Natural killer cell (primary cell): ENCODE results near the gene RAD54L2. TPM values are rescaled to one million over a fixed set of nuclear protein-coding genes. Genes with fewer than 3 reads are reported as not detected.

Experiments used
- ATAC-seq, 3 donors: fragments of 150-1000 bp in 2 of 3; fragments of 200-7000 bp in 1 of 3; cut with Tn5 transposase; 1 replicate in 1 of 3; 2 replicates in 2 of 3; pipeline ENCODE4 v1.10.0; 2021; ENCODE audit warnings: mild to moderate bottlenecking in 2 of 3, moderate library complexity in 2 of 3
- DNase-seq, 2 donors: peaks; one replicate each; pipeline versions ENCODE4 v3.0.0 to v3.0.0-alpha.2; 2013 to 2021; ENCODE audit warnings: mixed read lengths in 1 of 2
- H3K27ac ChIP-seq: one replicate; pipeline ENCODE4 v1.5.1; 2013; ENCODE audit warnings: mild to moderate bottlenecking, low read length
- H3K27me3 ChIP-seq: one replicate; pipeline ENCODE4 v1.6.1; 2013; ENCODE audit warnings: low read length; ENCODE audit not compliant: control insufficient read depth, insufficient read depth
- H3K36me3 ChIP-seq: one replicate; pipeline ENCODE4 v1.6.1; 2013; ENCODE audit warnings: low read length; ENCODE audit not compliant: control insufficient read depth, insufficient read depth
- H3K4me1 ChIP-seq: one replicate; pipeline ENCODE4 v1.6.1; 2013; ENCODE audit warnings: low read length; ENCODE audit not compliant: control insufficient read depth, insufficient read depth
- H3K4me3 ChIP-seq: one replicate; pipeline ENCODE4 v1.5.1; 2013; ENCODE audit warnings: low read length
- H3K9me3 ChIP-seq: one replicate; pipeline ENCODE4 v1.6.1; 2013; ENCODE audit warnings: low read length; ENCODE audit not compliant: control insufficient read depth, insufficient read depth
- H3K27ac Mint-ChIP-seq, 2 donors: one replicate each; pipeline ENCODE4 v1.8.0; 2022; ENCODE audit warnings: mild to moderate bottlenecking in 2 of 2, mixed read lengths in 2 of 2, moderate library complexity in 1 of 2
- H3K27me3 Mint-ChIP-seq, 2 donors: one replicate each; pipeline ENCODE4 v1.8.0; 2022; ENCODE audit warnings: low read depth in 2 of 2, mixed read lengths in 2 of 2
- H3K36me3 Mint-ChIP-seq: one replicate; pipeline ENCODE4 v1.8.0; 2022; ENCODE audit warnings: mixed read lengths
- H3K4me1 Mint-ChIP-seq, 2 donors: one replicate each; pipeline ENCODE4 v1.8.0; 2022; ENCODE audit warnings: mixed read lengths in 2 of 2
- H3K4me3 Mint-ChIP-seq: one replicate; pipeline ENCODE4 v1.8.0; 2022; ENCODE audit warnings: mild to moderate bottlenecking, moderate library complexity, mixed read lengths
- H3K9me3 Mint-ChIP-seq, 2 donors: one replicate each; pipeline ENCODE4 v1.8.0; 2022; ENCODE audit warnings: mixed read lengths in 2 of 2
- WGBS: methylation state at CpG from one replicate; pipeline ENCODE4 v1.1.7; 2013; ENCODE audit warnings: missing lambda C conversion rate; ENCODE audit not compliant: insufficient coverage; 5-methylcytosine and 5-hydroxymethylcytosine counted together
- intact Hi-C: fragments of 100-400 bp; cut with micrococcal nuclease; formaldehyde crosslinking; loops from one replicate; pipeline ENCODE4 v1.14.2; 2022
- total RNA-seq, 4 donors: library from RNA; stranded (reverse); fragments of 120-200 nt in 1 of 4; gene quantifications; one replicate each; pipeline versions ENCODE4 v1.2.3 to v1.2.4, GENCODE V29; 2013 to 2022
- TF ChIP-seq, protein P1 (sequence below): fragments of 200-600 bp; IDR thresholded peaks from one replicate; pipeline ENCODE4 v1.8.0; 2022; ENCODE audit warnings: antibody characterized with exemption

Gene RAD54L2
- total RNA-seq, 3 donors from 2014 or later (not counting 1 experiment from before 2014, with no cell fraction given): 49.7 to 59.1 (median 57.9) TPM

DNA sequence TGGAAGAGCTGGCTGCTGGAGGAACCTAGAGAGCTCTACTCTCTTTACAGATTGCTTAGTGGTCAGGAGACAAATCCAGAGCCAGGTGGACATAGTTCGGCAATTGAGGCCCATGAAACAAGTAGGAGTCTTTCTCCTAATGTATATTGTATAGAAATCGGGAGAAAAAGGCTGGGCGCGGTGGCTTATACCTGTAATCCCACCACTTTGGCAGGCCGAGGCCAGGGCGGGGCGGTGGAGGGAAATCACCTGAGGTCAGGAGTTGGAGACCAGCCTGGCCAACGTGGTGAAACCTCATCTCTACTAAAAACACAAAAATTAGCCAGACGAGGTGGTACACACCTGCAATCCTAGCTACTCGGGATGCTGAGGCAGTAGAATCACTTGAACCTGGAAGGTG, 10.8 kb downstream of the RAD54L2 start:
- 88% methylated on average over 10 of the region's 10 CpGs for WGBS
- H3K27me3 ChIP-seq: no peaks in the 10 kb centered on the region
- Mint-ChIP-seq H3K27me3 (no peaks in the 10 kb centered on the region), H3K27ac (no peak overlapping the region), H3K36me3 (no peaks in the 10 kb centered on the region), H3K4me1 (peaks cover 8% of the 10 kb centered on the region in 2 donors), H3K9me3 (no peaks in the 10 kb centered on the region), H3K4me3 (no peak overlapping the region)
- H3K4me3 ChIP-seq: no peak overlapping the region
- no peak for DNase-seq
- TF ChIP-seq, protein P1, sequence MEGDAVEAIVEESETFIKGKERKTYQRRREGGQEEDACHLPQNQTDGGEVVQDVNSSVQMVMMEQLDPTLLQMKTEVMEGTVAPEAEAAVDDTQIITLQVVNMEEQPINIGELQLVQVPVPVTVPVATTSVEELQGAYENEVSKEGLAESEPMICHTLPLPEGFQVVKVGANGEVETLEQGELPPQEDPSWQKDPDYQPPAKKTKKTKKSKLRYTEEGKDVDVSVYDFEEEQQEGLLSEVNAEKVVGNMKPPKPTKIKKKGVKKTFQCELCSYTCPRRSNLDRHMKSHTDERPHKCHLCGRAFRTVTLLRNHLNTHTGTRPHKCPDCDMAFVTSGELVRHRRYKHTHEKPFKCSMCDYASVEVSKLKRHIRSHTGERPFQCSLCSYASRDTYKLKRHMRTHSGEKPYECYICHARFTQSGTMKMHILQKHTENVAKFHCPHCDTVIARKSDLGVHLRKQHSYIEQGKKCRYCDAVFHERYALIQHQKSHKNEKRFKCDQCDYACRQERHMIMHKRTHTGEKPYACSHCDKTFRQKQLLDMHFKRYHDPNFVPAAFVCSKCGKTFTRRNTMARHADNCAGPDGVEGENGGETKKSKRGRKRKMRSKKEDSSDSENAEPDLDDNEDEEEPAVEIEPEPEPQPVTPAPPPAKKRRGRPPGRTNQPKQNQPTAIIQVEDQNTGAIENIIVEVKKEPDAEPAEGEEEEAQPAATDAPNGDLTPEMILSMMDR: no peak
- ATAC-seq: no peak
- no peaks in the 10 kb centered on the region for H3K9me3 ChIP-seq
- peaks cover 11% of the 10 kb centered on the region for H3K36me3 ChIP-seq
- H3K27ac ChIP-seq: no peak overlapping the region
- H3K4me1 ChIP-seq: no peaks in the 10 kb centered on the region
- intact Hi-C loops: no loop called here

DNA sequence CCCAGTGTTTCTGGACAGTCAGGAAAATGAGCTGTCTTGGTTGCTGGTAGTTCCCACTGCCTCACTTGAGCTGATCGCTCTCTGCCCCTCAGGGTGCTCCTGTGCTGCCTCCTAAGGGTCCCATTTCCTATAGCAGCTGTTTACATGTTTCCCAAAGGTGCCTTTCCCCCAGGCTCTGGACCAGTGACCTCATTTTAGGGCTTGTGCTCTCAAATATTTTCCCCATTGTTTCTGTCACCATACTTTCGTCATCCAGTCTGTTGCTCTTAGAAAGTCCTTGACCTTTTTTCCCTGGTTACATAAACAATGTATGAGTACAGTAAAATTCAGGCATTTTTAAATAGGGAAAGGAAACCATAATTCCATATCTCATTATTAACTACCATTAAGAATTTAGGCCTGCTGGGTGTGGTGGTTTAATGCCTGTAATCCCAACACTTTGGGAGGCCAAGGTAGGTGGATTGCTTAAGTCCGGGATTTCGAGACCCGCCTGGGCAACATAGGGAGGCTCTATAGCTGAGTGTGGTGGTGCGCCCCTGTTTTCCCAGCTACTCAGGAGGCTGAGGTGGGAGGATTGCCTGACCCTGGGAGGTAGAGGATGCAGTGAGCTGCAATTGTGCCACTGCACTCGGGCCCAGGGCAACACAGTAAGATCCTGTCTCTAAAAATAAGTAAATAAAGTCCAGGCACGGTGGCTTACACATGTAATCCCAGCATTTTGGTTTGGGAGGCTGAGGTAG, 11.7 kb downstream of the RAD54L2 start:
- Mint-ChIP-seq H3K9me3 (no peaks in the 10 kb centered on the region), H3K36me3 (no peaks in the 10 kb centered on the region), H3K4me1 (peaks cover 6 to 8% of the 10 kb centered on the region in 2 donors), H3K27ac (peak overlapping the region; percentile 23 to 45), H3K27me3 (no peaks in the 10 kb centered on the region), H3K4me3 (no peak overlapping the region)
- no peak overlapping the region for H3K4me3 ChIP-seq
- ATAC-seq: no peak
- 98% methylated on average over 8 of the region's 8 CpGs for WGBS
- H3K27me3 ChIP-seq: no peaks in the 10 kb centered on the region
- peaks cover 14% of the 10 kb centered on the region for H3K36me3 ChIP-seq
- intact Hi-C loops: no loop called here
- no peaks in the 10 kb centered on the region for H3K4me1 ChIP-seq
- TF ChIP-seq, protein P1: no peak
- no peak for DNase-seq
- H3K9me3 ChIP-seq: no peaks in the 10 kb centered on the region
- no peak overlapping the region for H3K27ac ChIP-seq

DNA sequence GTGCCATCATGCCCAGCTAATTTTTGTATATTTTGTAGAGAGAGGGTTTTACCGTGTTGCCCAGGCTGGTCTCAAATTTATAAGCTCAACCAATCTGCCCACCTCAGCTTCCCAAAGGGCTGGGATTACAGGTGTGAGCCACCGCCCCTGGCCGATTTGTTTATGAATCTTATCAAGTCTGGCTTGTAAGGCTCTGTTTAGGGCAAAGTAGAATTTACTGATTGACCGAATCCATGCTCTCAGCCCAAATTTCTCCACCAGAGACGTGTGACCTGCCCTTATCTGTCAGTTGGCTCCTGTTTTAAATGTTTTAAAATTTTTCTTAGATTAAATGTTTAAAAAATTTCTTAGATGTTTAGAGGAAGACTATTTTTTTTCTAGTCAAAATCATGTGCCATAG, 19.5 kb downstream of the RAD54L2 start:
- Mint-ChIP-seq H3K4me1 (peaks cover 15 to 23% of the 10 kb centered on the region in 2 donors), H3K4me3 (no peak overlapping the region), H3K27me3 (no peaks in the 10 kb centered on the region), H3K27ac (no peak overlapping the region), H3K36me3 (no peaks in the 10 kb centered on the region), H3K9me3 (no peaks in the 10 kb centered on the region)
- TF ChIP-seq, protein P1: no peak
- Histone ChIP-seq H3K36me3 (peaks cover 7% of the 10 kb centered on the region), H3K27ac (no peak overlapping the region), H3K27me3 (no peaks in the 10 kb centered on the region), H3K4me1 (no peaks in the 10 kb centered on the region), H3K4me3 (no peak overlapping the region), H3K9me3 (no peaks in the 10 kb centered on the region)
- WGBS: 100% methylated on average over 4 of the region's 5 CpGs
- intact Hi-C loops: no loop called here
- ATAC-seq (no peak), DNase-seq (no peak)
